Testis (tissue), 3 donors: Measurements from ENCODE around the gene MYO19. TPM values are rescaled to one million over a fixed set of nuclear protein-coding genes. Genes with fewer than 3 reads are reported as not detected.

Experiments used
- DNase-seq: peaks from one replicate; pipeline ENCODE4 v3.0.0-alpha.2; 2019
- H3K27ac ChIP-seq, 2 donors: fragments of 200-600 bp; sonication (generic); one replicate each; pipeline ENCODE4 v1.5.1; 2019
- H3K27me3 ChIP-seq: fragments of 200-600 bp; sonication (generic); one replicate; pipeline ENCODE4 v1.5.1; 2019
- H3K36me3 ChIP-seq: fragments of 200-600 bp; sonication (generic); one replicate; pipeline ENCODE4 v1.5.1; 2017; ENCODE audit warnings: low read depth; ENCODE audit errors: missing control alignments
- H3K4me1 ChIP-seq: fragments of 200-600 bp; sonication (generic); one replicate; pipeline ENCODE4 v1.5.1; 2019
- H3K4me3 ChIP-seq, 2 donors: fragments of 200-600 bp; sonication (generic); one replicate each; pipeline ENCODE4 v1.5.1; 2017 to 2019
- H3K9me3 ChIP-seq: fragments of 200-600 bp; sonication (generic); one replicate; pipeline ENCODE4 v1.5.1; 2017
- CTCF ChIP-seq, 3 experiments: fragments of 450-650 bp in 2 of 3; fragments of 200-600 bp in 1 of 3; sonication (generic) in 1 of 3; IDR thresholded peaks; one replicate each; pipeline ENCODE4 v1.5.1; 2016 to 2019; ENCODE audit warnings: antibody characterized with exemption in 3 of 3, mild to moderate bottlenecking in 2 of 3, moderate library complexity in 1 of 3
- POLR2A ChIP-seq: fragments of 450-650 bp; IDR thresholded peaks from one replicate; pipeline ENCODE4 v1.6.1; 2017; ENCODE audit warnings: antibody characterized with exemption, mild to moderate bottlenecking, moderate library complexity
- WGBS, 2 donors: methylation state at CpG; one replicate each; pipeline ENCODE4 v1.1.5; 2018; 5-methylcytosine and 5-hydroxymethylcytosine counted together
- intact Hi-C: fragments of 100-400 bp; cut with DNase I; formaldehyde crosslinking; loops from one replicate; pipeline ENCODE4 v1.15.1; 2023; ENCODE audit warnings: low total_unique reads
- polyA plus RNA-seq: library from polyadenylated mRNA; stranded (reverse); fragments of 350-450 nt; fragmentation: Illumina TruSeq; extraction: RNeasy Lipid Tissue Mini Kit (QIAGEN cat#74804); gene quantifications from one replicate; pipeline ENCODE4 v1.2.3, GENCODE V29; 2014; ENCODE audit warnings: low read depth, low replicate concordance; ENCODE audit not compliant: insufficient read depth
- total RNA-seq, 2 donors: library from RNA; depleted of rRNA; stranded (reverse); fragments of >200 nt; gene quantifications; one replicate each; pipeline ENCODE4 v1.2.3, GENCODE V29; 2016

The MYO19 gene
- total and polyA plus RNA-seq, 3 donors from 2014 or later = 52.2 to 163 (median 128) TPM

GRCh38 chr17:36544307-36545076 is 9.8 kb upstream of the MYO19 start, which contains the start of gene GGNBP2:
GGNBP2 (plus strand) TSS chr17:36544919; CDS start chr17:36545725, 806 bp downstream.
- no peaks in the 10 kb centered on the region for H3K9me3 ChIP-seq
- H3K36me3 ChIP-seq = no peaks in the 10 kb centered on the region
- peak within 1 kb of the TSS; percentile 92 to 96 for H3K4me3 ChIP-seq
- no peak for TF ChIP-seq CTCF (IDR thresholded peaks at IDR 0.05)
- no peak for TF ChIP-seq POLR2A
- peaks cover 31% of the 10 kb centered on the region for H3K4me1 ChIP-seq
- WGBS, 2 donors = 0 to 1% methylated on average over 28 to 63 of the region's 71 CpGs
- intact Hi-C loops = loop anchor here (10.0 kb wide), 1 partner anchor 50 kb away; the partner anchor contains the start of gene DHRS11
- H3K27me3 ChIP-seq = no peaks in the 10 kb centered on the region
- H3K27ac ChIP-seq = peak within 1 kb of the TSS; percentile 97 to 100
- DNase-seq = peak; percentile 91

DNA sequence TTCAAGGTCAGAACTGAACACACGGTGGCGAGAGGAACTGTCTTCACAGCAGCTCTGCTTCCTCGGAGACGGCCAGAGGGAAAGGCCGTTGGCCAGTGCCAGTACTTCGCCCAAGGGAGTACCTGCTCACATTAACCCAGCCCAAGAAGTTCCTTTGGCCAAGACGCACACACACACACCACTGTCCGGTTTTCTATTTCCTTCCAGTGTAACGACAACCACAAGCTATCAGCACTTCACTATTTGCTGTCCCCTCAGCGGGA is 9.3 kb upstream of the MYO19 start:
- DNase-seq = peak; percentile 70
- Histone ChIP-seq H3K36me3 (no peaks in the 10 kb centered on the region), H3K27me3 (no peaks in the 10 kb centered on the region), H3K4me1 (peaks cover 31% of the 10 kb centered on the region), H3K9me3 (no peaks in the 10 kb centered on the region), H3K4me3 (peak overlapping the region; percentile 92 to 96), H3K27ac (peak overlapping the region; percentile 97 to 100)
- intact Hi-C loops = loop anchor here (10.0 kb wide), 1 partner anchor 51 kb away; the partner anchor contains the start of gene DHRS11
- TF ChIP-seq POLR2A = no peak
- peak in 2 of 3 experiments; percentile 14 to 15 for TF ChIP-seq CTCF (IDR thresholded peaks at IDR 0.05)
- WGBS, 2 donors = 0% methylated on average over 10 of the region's 10 CpGs

GRCh38 chr17:36542755-36543154 is 8.1 kb upstream of the MYO19 start:
- H3K27ac ChIP-seq = no peak overlapping the region
- H3K4me3 ChIP-seq = peak overlapping the region in 1 of 2 donors; percentile 92
- WGBS, 2 donors = 67% methylated on average over 15 of the region's 15 CpGs
- no peaks in the 10 kb centered on the region for H3K27me3 ChIP-seq
- DNase-seq = no peak
- no peaks in the 10 kb centered on the region for H3K9me3 ChIP-seq
- intact Hi-C loops = loop anchor here (10.0 kb wide), 1 partner anchor 52 kb away; the partner anchor contains the start of gene DHRS11
- TF ChIP-seq POLR2A (no peak), CTCF (IDR thresholded peaks at IDR 0.05) (no peak)
- peaks cover 25% of the 10 kb centered on the region for H3K4me1 ChIP-seq
- H3K36me3 ChIP-seq = no peaks in the 10 kb centered on the region

DNA sequence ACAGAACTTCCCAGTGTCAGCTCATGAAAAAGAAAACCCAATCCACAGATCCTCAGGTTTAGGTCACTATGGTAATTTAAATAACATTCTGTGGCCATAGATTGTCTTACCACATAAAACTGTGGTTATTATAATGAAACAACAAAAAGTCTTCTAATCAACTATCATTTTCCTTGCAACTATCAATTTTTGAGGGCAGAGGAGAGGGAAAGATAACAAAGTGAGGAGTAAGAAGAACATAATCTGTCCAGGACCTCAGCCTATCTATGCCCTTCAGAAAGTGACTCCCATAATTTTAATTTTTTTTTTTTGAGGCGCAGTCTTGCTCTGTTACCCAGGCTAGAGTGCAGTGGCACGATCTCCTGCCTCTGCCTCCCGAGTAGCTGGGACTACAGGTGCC is 6.0 kb upstream of the MYO19 start:
- no peaks in the 10 kb centered on the region for H3K36me3 ChIP-seq
- H3K27me3 ChIP-seq = no peaks in the 10 kb centered on the region
- no peak for TF ChIP-seq CTCF (IDR thresholded peaks at IDR 0.05)
- no peak for TF ChIP-seq POLR2A
- no peak overlapping the region for H3K27ac ChIP-seq
- intact Hi-C loops = loop anchor here (10.0 kb wide), 1 partner anchor 54 kb away; the partner anchor contains the start of gene DHRS11
- no peak for DNase-seq
- no peak overlapping the region for H3K4me3 ChIP-seq
- WGBS, 2 donors = 95 to 96% methylated on average over 3 of the region's 3 CpGs
- peaks cover 11% of the 10 kb centered on the region for H3K4me1 ChIP-seq
- no peaks in the 10 kb centered on the region for H3K9me3 ChIP-seq
